Progenitor cell of endocrine pancreas (in vitro differentiated cells): ENCODE measurements around the gene TBC1D19. TPM values are rescaled to one million over a fixed set of nuclear protein-coding genes. Genes with fewer than 3 reads are reported as not detected.

ENCODE experiments used
- DNase-seq: peaks from one replicate; pipeline ENCODE4 v3.0.0; 2021; ENCODE audit warnings: low spot score; ENCODE audit not compliant: unreplicated experiment
- H3K27ac Mint-ChIP-seq: 2 replicates; pipeline ENCODE4 v1.8.0; 2021; ENCODE audit warnings: mild to moderate bottlenecking, moderate library complexity, mixed read lengths
- H3K27me3 Mint-ChIP-seq: 2 replicates; pipeline ENCODE4 v1.8.0; 2021; ENCODE audit warnings: mixed read lengths
- H3K36me3 Mint-ChIP-seq: 2 replicates; pipeline ENCODE4 v1.8.0; 2022; ENCODE audit warnings: mixed read lengths; ENCODE audit not compliant: insufficient read depth
- H3K4me1 Mint-ChIP-seq: 2 replicates; pipeline ENCODE4 v1.8.0; 2021; ENCODE audit warnings: low read depth, mixed read lengths
- H3K4me3 Mint-ChIP-seq: 2 replicates; pipeline ENCODE4 v1.8.0; 2021; ENCODE audit warnings: low read depth, mild to moderate bottlenecking, moderate library complexity, mixed read lengths
- H3K9me3 Mint-ChIP-seq: 2 replicates; pipeline ENCODE4 v1.8.0; 2021; ENCODE audit warnings: low read depth, mixed read lengths
- total RNA-seq: library from RNA; stranded (reverse); gene quantifications from 2 replicates; pipeline ENCODE4 v1.2.1, GENCODE V29; 2021
- TF ChIP-seq, protein P1 (sequence below): fragments of 200-600 bp; sonication (generic); IDR thresholded peaks from one replicate; pipeline ENCODE4 v1.5.0; 2021; ENCODE audit warnings: antibody characterized with exemption, mild to moderate bottlenecking; ENCODE audit not compliant: unreplicated experiment

TBC1D19 gene
- total RNA-seq, 1 donor from 2014 or later = 28.8 TPM

DNA sequence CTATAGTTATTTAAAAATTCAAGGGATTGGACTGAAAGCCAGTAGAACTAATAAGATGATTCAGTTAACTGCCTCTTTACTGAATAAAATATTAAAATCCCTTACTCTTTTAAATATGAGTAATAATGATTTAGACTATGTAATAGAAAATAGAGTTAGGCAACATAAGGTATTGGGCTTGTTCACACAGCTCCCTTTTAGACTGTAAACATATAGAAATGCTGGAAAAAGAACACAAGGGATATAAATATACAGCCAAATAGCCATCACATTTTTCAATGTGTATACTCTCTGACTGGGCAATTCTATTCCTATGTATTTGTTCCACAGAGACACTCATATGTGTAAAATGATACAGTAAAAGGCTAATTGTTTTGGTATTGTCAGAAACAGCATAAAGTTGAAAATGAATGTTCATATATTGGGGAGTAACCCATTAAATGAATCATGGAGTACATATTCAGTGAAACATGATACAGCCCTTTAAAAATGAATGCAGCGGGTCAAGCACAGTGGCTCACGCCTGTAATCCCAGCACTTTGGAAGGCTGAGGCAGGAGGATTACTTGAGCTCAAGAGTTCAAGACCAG lies 129.8 kb downstream of the TBC1D19 start:
- Mint-ChIP-seq H3K27me3 (no peaks in the 10 kb centered on the region), H3K9me3 (peaks cover 6% of the 10 kb centered on the region), H3K4me1 (peaks cover 2% of the 10 kb centered on the region), H3K4me3 (no peak overlapping the region), H3K27ac (no peak overlapping the region), H3K36me3 (peaks cover 23% of the 10 kb centered on the region)
- TF ChIP-seq, protein P1, sequence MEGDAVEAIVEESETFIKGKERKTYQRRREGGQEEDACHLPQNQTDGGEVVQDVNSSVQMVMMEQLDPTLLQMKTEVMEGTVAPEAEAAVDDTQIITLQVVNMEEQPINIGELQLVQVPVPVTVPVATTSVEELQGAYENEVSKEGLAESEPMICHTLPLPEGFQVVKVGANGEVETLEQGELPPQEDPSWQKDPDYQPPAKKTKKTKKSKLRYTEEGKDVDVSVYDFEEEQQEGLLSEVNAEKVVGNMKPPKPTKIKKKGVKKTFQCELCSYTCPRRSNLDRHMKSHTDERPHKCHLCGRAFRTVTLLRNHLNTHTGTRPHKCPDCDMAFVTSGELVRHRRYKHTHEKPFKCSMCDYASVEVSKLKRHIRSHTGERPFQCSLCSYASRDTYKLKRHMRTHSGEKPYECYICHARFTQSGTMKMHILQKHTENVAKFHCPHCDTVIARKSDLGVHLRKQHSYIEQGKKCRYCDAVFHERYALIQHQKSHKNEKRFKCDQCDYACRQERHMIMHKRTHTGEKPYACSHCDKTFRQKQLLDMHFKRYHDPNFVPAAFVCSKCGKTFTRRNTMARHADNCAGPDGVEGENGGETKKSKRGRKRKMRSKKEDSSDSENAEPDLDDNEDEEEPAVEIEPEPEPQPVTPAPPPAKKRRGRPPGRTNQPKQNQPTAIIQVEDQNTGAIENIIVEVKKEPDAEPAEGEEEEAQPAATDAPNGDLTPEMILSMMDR = no peak
- DNase-seq = no peak

DNA sequence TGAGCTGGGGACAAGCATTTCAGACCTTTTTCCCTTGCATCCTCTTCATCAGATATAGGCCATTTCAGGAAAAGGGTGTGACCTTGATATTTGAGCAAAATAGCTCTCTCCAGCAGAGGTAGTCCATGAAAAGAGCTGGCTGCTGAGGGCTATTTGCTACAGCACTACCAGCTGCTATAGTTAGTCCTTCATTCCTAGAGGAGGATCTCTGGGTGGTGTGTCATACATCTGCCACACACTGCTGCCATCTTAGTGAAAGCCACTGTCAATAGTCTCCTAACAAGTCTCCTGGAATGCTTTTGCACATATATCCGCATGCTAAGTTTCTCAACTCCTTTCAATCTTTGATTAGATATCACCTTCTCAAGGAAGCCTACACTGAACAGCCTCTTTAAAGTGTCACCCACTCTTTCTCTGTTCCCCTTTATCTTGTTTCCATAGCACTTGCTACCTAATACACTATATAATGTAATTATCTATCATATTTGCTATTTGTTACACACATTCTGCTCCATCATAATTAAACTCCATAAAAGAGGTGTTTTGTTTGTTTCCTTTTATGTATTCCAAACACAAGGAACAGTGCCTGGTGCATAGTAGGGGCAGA lies 131.9 kb downstream of the TBC1D19 start:
- peaks cover 9% of the 10 kb centered on the region for H3K4me1 Mint-ChIP-seq
- no peak overlapping the region for H3K4me3 Mint-ChIP-seq
- DNase-seq = no peak
- H3K27ac Mint-ChIP-seq = no peak overlapping the region
- peaks cover 20% of the 10 kb centered on the region for H3K36me3 Mint-ChIP-seq
- no peaks in the 10 kb centered on the region for H3K9me3 Mint-ChIP-seq
- no peaks in the 10 kb centered on the region for H3K27me3 Mint-ChIP-seq
- TF ChIP-seq, protein P1 = no peak

DNA sequence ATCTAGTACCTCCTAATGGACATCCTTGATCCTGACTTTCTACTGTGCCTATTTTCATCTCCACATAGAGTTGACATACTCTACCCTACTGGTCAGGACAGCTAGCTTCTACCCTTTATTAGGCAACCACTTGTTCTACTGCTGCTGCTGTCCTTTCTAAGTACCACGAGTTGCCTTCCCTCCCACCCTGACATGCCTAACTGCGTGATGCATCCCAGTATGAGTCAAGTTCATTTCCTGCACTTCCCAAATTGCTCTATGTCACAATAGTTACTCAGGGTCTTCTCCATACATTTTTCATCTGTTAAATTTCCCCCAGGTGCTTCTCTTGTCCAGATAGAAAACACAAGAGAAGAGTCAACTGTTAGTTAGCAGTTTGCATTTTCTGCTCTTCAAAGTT lies 133.4 kb downstream of the TBC1D19 start:
- no peak overlapping the region for H3K4me3 Mint-ChIP-seq
- TF ChIP-seq, protein P1 = no peak
- H3K27ac Mint-ChIP-seq = no peak overlapping the region
- no peaks in the 10 kb centered on the region for H3K27me3 Mint-ChIP-seq
- H3K36me3 Mint-ChIP-seq = peaks cover 18% of the 10 kb centered on the region
- peaks cover 12% of the 10 kb centered on the region for H3K4me1 Mint-ChIP-seq
- no peaks in the 10 kb centered on the region for H3K9me3 Mint-ChIP-seq
- DNase-seq = no peak

DNA sequence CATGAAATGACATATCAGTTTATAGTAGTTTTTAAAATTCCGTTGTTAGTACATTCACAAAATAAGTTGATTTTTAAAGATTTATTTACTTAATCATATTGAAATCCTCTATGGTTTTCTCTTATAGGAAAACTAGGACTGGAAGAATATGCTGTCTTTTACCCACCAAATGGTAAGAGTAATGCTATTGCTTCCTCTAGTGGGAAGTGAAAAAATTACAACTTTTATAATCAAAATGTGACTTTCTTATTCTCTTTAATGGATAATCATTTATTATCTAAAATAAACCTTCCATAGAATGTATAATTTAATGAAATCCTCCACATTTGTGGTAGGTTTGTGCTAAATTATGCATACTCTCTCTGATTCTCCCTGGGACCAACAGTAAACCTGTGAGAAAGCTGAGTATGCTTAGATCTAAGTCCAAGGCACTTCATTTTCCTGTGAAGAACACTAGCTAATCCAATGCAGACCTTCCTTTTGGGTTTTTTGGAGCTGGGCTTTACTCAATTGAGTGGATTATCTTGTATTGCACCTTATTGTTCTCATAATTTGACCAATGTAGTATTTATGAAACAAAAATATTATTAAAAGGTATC lies 136.2 kb downstream of the TBC1D19 start:
- Mint-ChIP-seq H3K4me3 (no peak overlapping the region), H3K4me1 (peaks cover 12% of the 10 kb centered on the region), H3K27me3 (no peaks in the 10 kb centered on the region), H3K36me3 (peaks cover 17% of the 10 kb centered on the region), H3K9me3 (no peaks in the 10 kb centered on the region), H3K27ac (no peak overlapping the region)
- no peak for DNase-seq
- TF ChIP-seq, protein P1 = peak; percentile 69

DNA sequence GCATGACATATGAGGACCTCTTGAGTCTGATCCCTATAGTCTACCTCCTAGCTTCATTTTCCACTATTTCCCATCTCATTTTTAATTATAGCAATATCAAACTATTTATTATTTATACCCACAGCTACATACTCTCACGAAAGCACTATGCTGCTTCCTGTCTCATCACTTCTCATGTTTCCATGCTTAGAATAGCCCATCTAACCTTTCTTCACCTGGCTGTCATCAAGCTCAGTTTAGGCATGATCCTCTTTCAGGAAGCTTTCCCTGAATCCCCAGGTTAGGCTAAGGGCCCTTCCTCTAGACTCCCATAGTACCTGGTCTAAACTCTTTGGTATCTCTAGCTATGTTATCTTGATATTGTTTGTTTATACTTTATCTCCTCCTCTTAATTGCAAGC lies 137.8 kb downstream of the TBC1D19 start:
- no peak overlapping the region for H3K4me3 Mint-ChIP-seq
- no peak overlapping the region for H3K27ac Mint-ChIP-seq
- H3K4me1 Mint-ChIP-seq = peaks cover 12% of the 10 kb centered on the region
- TF ChIP-seq, protein P1 = no peak
- no peak for DNase-seq
- H3K27me3 Mint-ChIP-seq = no peaks in the 10 kb centered on the region
- H3K9me3 Mint-ChIP-seq = no peaks in the 10 kb centered on the region
- peaks cover 22% of the 10 kb centered on the region for H3K36me3 Mint-ChIP-seq
